ENCODE results near the gene TLE1.

TLE1 gene

DNA sequence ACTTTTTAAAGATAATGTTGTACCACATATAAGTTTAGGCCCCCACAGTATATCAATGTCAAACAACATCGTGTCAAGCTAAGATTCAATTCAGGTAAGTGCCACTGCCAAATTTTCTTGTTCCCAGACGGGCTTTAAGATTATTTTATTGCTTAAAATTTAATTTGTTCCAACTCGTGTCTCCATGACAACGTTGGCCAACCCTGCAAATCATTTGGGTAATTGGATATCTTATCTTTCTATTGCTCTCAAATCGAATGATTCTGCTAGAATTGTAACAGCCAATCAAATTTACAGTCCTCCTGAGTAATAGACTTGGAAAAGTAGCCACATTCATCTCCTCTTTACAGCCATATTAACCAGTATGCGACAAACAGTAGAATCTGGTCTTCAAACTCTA is 19.5 kb downstream of the TLE1 start:
- ChIA-PET CTCF (interaction anchor here (0.8 kb wide), 1 partner anchor 17 kb away, joined by 3 read pairs; no protein-coding TSS in a partner anchor), POLR2A (no interaction called here)
- Histone ChIP-seq H3K9me3 (ENCODE audit: control extremely low read depth in 1 of 5, control insufficient read depth in 4 of 5, insufficient read depth in 2 of 5, low read depth in 1 of 5, low read length in 4 of 5) (no peaks in the 10 kb centered on the region), H3K4me1 (ENCODE audit: control extremely low read depth in 1 of 4, control insufficient read depth in 4 of 4, insufficient read depth in 4 of 4, low read length in 3 of 4) (peaks cover 0 to 10% (median 7%) of the 10 kb centered on the region in 4 experiments), H3K36me3 (ENCODE audit: control insufficient read depth in 4 of 4, insufficient read depth in 4 of 4, low read length in 3 of 4) (no peaks in the 10 kb centered on the region), H3K27ac (ENCODE audit: insufficient read depth in 1 of 2, low read depth in 1 of 2, low read length in 2 of 2, poor library complexity in 1 of 2, severe bottlenecking in 2 of 2) (no peak overlapping the region), H3K27me3 (replicated peaks in 2 of 5; ENCODE audit: control insufficient read depth in 4 of 5, insufficient read depth in 5 of 5, low read length in 4 of 5) (no peaks in the 10 kb centered on the region), H3K4me3 (ENCODE audit: control insufficient read depth in 1 of 7, extremely low read depth in 1 of 7, insufficient read depth in 4 of 7, low read depth in 2 of 7, low read length in 6 of 7) (no peak overlapping the region)
- no peak for DNase-seq
- 100% methylated on average over 2 of the region's 6 CpGs for WGBS (ENCODE audit: insufficient coverage)

DNA sequence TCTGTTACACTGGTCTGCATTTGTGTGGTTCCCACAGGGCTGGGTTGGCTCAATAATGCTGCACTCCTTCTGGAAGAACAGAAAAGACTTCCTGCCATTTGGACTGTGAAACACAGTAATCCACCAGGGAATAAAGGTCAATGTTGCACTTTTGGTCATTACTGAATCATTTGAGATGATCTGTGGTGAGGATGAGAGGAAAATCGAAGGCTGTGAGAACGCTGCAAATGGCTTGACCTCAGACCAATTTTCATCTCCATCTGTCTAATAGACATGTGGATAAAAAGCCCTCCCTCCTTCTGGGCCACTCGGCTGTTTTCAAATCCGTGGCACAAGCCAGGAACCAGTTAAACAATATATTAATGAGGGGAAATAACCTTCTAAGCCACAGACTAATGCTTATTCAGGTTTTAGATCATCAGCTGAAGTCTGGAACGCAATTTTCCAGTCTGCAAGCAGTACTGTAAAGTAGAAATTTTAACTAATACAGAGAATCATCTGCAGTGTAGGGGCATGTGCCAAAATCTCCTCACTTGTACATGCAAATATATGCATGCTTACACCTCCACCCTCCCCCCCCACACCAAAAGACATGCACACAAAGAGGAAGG is 20.2 kb downstream of the TLE1 start:
- no peak overlapping the region for H3K4me3 ChIP-seq (ENCODE audit: control insufficient read depth in 1 of 7, extremely low read depth in 1 of 7, insufficient read depth in 4 of 7, low read depth in 2 of 7, low read length in 6 of 7)
- POLR2A ChIA-PET = no interaction called here
- no peaks in the 10 kb centered on the region for H3K9me3 ChIP-seq (ENCODE audit: control extremely low read depth in 1 of 5, control insufficient read depth in 4 of 5, insufficient read depth in 2 of 5, low read depth in 1 of 5, low read length in 4 of 5)
- H3K27ac ChIP-seq (ENCODE audit: insufficient read depth in 1 of 2, low read depth in 1 of 2, low read length in 2 of 2, poor library complexity in 1 of 2, severe bottlenecking in 2 of 2) = no peak overlapping the region
- CTCF ChIA-PET = no interaction called here
- no peak for DNase-seq
- 90% methylated on average over 3 of the region's 5 CpGs for WGBS (ENCODE audit: insufficient coverage)
- no peaks in the 10 kb centered on the region for H3K27me3 ChIP-seq (replicated peaks in 2 of 5; ENCODE audit: control insufficient read depth in 4 of 5, insufficient read depth in 5 of 5, low read length in 4 of 5)
- H3K4me1 ChIP-seq (ENCODE audit: control extremely low read depth in 1 of 4, control insufficient read depth in 4 of 4, insufficient read depth in 4 of 4, low read length in 3 of 4) = peaks cover 0 to 10% (median 7%) of the 10 kb centered on the region in 4 experiments
- H3K36me3 ChIP-seq (ENCODE audit: control insufficient read depth in 4 of 4, insufficient read depth in 4 of 4, low read length in 3 of 4) = no peaks in the 10 kb centered on the region

DNA sequence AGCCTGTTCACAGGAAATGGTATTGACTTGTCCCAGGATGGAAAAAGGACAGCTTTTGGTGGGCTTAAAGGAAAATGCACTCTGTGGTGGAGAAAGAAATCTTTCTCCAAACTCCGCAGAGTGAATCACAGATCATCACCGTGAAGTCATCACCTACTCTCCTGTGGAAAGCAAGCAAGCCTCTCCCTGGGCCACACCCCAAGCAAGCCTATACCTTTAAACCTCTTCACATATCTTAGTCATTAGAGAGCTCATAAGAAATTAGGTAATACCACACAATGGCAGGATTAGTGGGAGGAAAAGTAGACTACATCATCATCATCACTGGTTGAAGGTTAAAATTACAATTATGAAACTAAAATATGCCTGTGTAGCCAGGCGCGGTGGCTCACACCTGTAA is 23.2 kb downstream of the TLE1 start:
- Histone ChIP-seq H3K4me3 (ENCODE audit: control insufficient read depth in 1 of 7, extremely low read depth in 1 of 7, insufficient read depth in 4 of 7, low read depth in 2 of 7, low read length in 6 of 7) (no peak overlapping the region), H3K27me3 (replicated peaks in 2 of 5; ENCODE audit: control insufficient read depth in 4 of 5, insufficient read depth in 5 of 5, low read length in 4 of 5) (no peaks in the 10 kb centered on the region), H3K27ac (ENCODE audit: insufficient read depth in 1 of 2, low read depth in 1 of 2, low read length in 2 of 2, poor library complexity in 1 of 2, severe bottlenecking in 2 of 2) (no peak overlapping the region), H3K4me1 (ENCODE audit: control extremely low read depth in 1 of 4, control insufficient read depth in 4 of 4, insufficient read depth in 4 of 4, low read length in 3 of 4) (peaks cover 0 to 14% (median 11%) of the 10 kb centered on the region in 4 experiments), H3K36me3 (ENCODE audit: control insufficient read depth in 4 of 4, insufficient read depth in 4 of 4, low read length in 3 of 4) (no peaks in the 10 kb centered on the region), H3K9me3 (ENCODE audit: control extremely low read depth in 1 of 5, control insufficient read depth in 4 of 5, insufficient read depth in 2 of 5, low read depth in 1 of 5, low read length in 4 of 5) (no peaks in the 10 kb centered on the region)
- POLR2A ChIA-PET = no interaction called here
- DNase-seq = no peak
- CTCF ChIA-PET = interaction anchor here (1.2 to 1.6 kb wide), 3 partner anchors 12 to 20 kb away, joined by 3 to 5 read pairs (median 3); no protein-coding TSS in a partner anchor
- 100% methylated on average over 1 of the region's 4 CpGs for WGBS (ENCODE audit: insufficient coverage)

DNA sequence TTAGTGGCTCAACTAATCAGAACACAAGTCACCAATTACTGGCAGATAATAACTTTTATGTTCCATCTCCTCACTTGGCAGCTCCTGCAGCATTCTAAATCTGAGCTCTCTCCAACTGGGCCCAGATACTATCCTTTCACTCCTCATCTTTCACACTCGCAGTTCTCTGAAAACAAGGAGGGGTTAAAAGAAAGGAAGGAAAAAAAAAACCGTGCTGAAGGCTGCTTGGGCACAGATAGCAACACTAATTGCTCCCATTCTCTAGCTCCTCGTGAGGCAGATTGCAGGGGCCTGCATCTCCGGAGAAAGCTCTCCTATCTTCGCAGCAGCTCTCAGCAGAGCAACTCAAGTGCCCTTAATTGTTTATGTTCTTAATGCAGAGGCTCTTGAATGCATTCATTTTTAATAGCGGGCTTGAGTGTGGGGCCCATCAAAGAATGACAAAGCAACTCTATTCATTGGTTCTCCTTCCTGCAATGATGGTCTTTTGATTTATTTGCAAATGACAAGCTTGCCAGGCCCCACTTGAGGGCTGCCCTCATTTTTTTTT is 23.9 kb downstream of the TLE1 start:
- H3K27ac ChIP-seq (ENCODE audit: insufficient read depth in 1 of 2, low read depth in 1 of 2, low read length in 2 of 2, poor library complexity in 1 of 2, severe bottlenecking in 2 of 2) = no peak overlapping the region
- WGBS (ENCODE audit: insufficient coverage) = no CpG with 5 or more reads among the region's 6 CpGs
- peak in 2 of 3 donors; percentile 36 to 45 for DNase-seq
- no peaks in the 10 kb centered on the region for H3K36me3 ChIP-seq (ENCODE audit: control insufficient read depth in 4 of 4, insufficient read depth in 4 of 4, low read length in 3 of 4)
- ChIA-PET POLR2A (no interaction called here), CTCF (interaction anchor here (1.2 to 1.6 kb wide), 3 partner anchors 13 to 21 kb away, joined by 3 to 5 read pairs (median 3); no protein-coding TSS in a partner anchor)
- no peak overlapping the region for H3K4me3 ChIP-seq (ENCODE audit: control insufficient read depth in 1 of 7, extremely low read depth in 1 of 7, insufficient read depth in 4 of 7, low read depth in 2 of 7, low read length in 6 of 7)
- peaks cover 0 to 14% (median 11%) of the 10 kb centered on the region in 4 experiments for H3K4me1 ChIP-seq (ENCODE audit: control extremely low read depth in 1 of 4, control insufficient read depth in 4 of 4, insufficient read depth in 4 of 4, low read length in 3 of 4)
- no peaks in the 10 kb centered on the region for H3K27me3 ChIP-seq (replicated peaks in 2 of 5; ENCODE audit: control insufficient read depth in 4 of 5, insufficient read depth in 5 of 5, low read length in 4 of 5)
- H3K9me3 ChIP-seq (ENCODE audit: control extremely low read depth in 1 of 5, control insufficient read depth in 4 of 5, insufficient read depth in 2 of 5, low read depth in 1 of 5, low read length in 4 of 5) = no peaks in the 10 kb centered on the region

DNA sequence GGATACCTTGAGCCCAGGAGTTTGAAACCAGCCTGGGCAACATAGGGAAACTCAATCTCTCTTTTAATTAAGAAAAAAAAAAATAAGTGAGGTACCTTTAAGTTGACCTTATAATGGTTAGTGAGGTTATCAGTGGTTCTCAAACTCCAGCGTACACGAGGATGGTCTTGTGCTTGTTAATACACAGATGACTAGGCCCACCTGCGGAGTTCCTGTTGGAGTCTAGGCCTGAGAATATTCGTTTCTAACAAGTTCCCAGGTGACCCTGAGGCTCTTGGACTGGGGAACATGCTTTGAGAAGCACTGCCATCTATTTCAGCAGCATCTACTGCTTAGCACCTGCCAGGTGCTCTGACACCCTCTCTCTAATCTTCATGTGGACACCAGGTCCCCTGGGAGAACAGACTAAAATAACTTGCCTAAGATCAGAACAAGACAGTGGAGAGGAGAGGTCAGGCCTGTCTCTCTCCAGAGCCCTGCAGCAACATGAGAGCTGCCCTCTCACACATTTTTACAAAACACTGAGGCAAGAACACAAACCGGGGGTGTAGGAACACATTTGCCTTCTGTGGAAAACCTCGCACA is 24.6 kb downstream of the TLE1 start:
- no peak for DNase-seq
- Histone ChIP-seq H3K9me3 (ENCODE audit: control extremely low read depth in 1 of 5, control insufficient read depth in 4 of 5, insufficient read depth in 2 of 5, low read depth in 1 of 5, low read length in 4 of 5) (no peaks in the 10 kb centered on the region), H3K27me3 (replicated peaks in 2 of 5; ENCODE audit: control insufficient read depth in 4 of 5, insufficient read depth in 5 of 5, low read length in 4 of 5) (no peaks in the 10 kb centered on the region), H3K4me3 (ENCODE audit: control insufficient read depth in 1 of 7, extremely low read depth in 1 of 7, insufficient read depth in 4 of 7, low read depth in 2 of 7, low read length in 6 of 7) (no peak overlapping the region), H3K36me3 (ENCODE audit: control insufficient read depth in 4 of 4, insufficient read depth in 4 of 4, low read length in 3 of 4) (no peaks in the 10 kb centered on the region), H3K4me1 (ENCODE audit: control extremely low read depth in 1 of 4, control insufficient read depth in 4 of 4, insufficient read depth in 4 of 4, low read length in 3 of 4) (peaks cover 0 to 14% (median 11%) of the 10 kb centered on the region in 4 experiments), H3K27ac (ENCODE audit: insufficient read depth in 1 of 2, low read depth in 1 of 2, low read length in 2 of 2, poor library complexity in 1 of 2, severe bottlenecking in 2 of 2) (no peak overlapping the region)
- ChIA-PET POLR2A (interaction anchor here (0.6 kb wide), 1 partner anchor 70 kb away, joined by 3 read pairs; no protein-coding TSS in a partner anchor), CTCF (interaction anchor here (1.2 kb wide), 1 partner anchor 16 kb away, joined by 3 read pairs; no protein-coding TSS in a partner anchor)
- WGBS (ENCODE audit: insufficient coverage) = 82% methylated on average over 6 of the region's 6 CpGs

DNA sequence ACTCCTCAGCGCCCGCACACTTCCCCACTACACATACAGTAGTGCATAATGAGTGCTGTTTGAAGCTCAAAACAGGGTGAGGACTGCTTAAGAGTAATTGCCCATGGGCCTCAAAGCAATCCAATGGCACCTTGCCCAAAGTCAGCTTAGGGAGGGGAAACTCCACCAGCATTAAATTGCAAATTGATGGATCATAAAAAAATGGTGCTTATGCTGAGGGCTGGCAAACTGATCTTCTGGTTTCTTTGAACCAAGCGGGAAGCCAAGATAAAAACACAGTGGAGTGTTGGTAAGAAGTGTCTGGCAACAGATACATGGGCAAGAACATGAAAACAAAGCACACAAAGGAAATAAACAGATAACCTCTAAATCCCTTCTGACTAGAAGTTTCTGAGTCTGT is 28.0 kb downstream of the TLE1 start:
- no peak overlapping the region for H3K27ac ChIP-seq (ENCODE audit: insufficient read depth in 1 of 2, low read depth in 1 of 2, low read length in 2 of 2, poor library complexity in 1 of 2, severe bottlenecking in 2 of 2)
- ChIA-PET POLR2A (no interaction called here), CTCF (no interaction called here)
- H3K4me3 ChIP-seq (ENCODE audit: control insufficient read depth in 1 of 7, extremely low read depth in 1 of 7, insufficient read depth in 4 of 7, low read depth in 2 of 7, low read length in 6 of 7) = no peak overlapping the region
- WGBS (ENCODE audit: insufficient coverage) = no CpG with 5 or more reads among the region's 3 CpGs
- H3K36me3 ChIP-seq (ENCODE audit: control insufficient read depth in 4 of 4, insufficient read depth in 4 of 4, low read length in 3 of 4) = no peaks in the 10 kb centered on the region
- no peak for DNase-seq
- no peaks in the 10 kb centered on the region for H3K27me3 ChIP-seq (replicated peaks in 2 of 5; ENCODE audit: control insufficient read depth in 4 of 5, insufficient read depth in 5 of 5, low read length in 4 of 5)
- no peaks in the 10 kb centered on the region for H3K9me3 ChIP-seq (ENCODE audit: control extremely low read depth in 1 of 5, control insufficient read depth in 4 of 5, insufficient read depth in 2 of 5, low read depth in 1 of 5, low read length in 4 of 5)
- peaks cover 0 to 14% (median 11%) of the 10 kb centered on the region in 4 experiments for H3K4me1 ChIP-seq (ENCODE audit: control extremely low read depth in 1 of 4, control insufficient read depth in 4 of 4, insufficient read depth in 4 of 4, low read length in 3 of 4)

DNA sequence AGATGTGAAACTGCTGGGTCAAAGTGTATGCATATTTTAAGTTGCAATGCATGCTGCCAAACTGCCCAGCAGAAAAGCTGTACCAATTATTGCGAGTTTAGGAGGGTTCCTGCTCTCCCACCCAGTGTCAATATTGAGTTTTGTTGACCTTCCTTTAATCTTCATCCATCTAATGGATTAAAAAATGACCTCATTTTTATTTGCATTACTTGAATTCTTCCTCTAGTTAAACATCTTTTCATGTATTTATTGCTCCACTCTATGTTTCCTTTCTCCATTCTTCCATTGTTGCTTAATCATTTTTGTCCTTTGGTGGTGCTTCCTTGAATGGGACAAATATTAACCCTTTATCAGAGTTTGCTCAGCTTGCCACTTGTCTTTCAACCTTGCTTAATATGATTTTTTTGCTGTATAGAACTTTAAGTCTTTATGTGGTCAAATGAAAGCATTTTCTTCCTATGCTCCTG is 32.4 kb downstream of the TLE1 start:
- H3K36me3 ChIP-seq (ENCODE audit: control insufficient read depth in 4 of 4, insufficient read depth in 4 of 4, low read length in 3 of 4) = no peaks in the 10 kb centered on the region
- H3K9me3 ChIP-seq (ENCODE audit: control extremely low read depth in 1 of 5, control insufficient read depth in 4 of 5, insufficient read depth in 2 of 5, low read depth in 1 of 5, low read length in 4 of 5) = no peaks in the 10 kb centered on the region
- WGBS (ENCODE audit: insufficient coverage) = 80% methylated on average over 1 of the region's 1 CpG
- H3K4me3 ChIP-seq (ENCODE audit: control insufficient read depth in 1 of 7, extremely low read depth in 1 of 7, insufficient read depth in 4 of 7, low read depth in 2 of 7, low read length in 6 of 7) = no peak overlapping the region
- ChIA-PET CTCF (no interaction called here), POLR2A (no interaction called here)
- no peak for DNase-seq
- no peaks in the 10 kb centered on the region for H3K4me1 ChIP-seq (ENCODE audit: control extremely low read depth in 1 of 4, control insufficient read depth in 4 of 4, insufficient read depth in 4 of 4, low read length in 3 of 4)
- no peaks in the 10 kb centered on the region for H3K27me3 ChIP-seq (replicated peaks in 2 of 5; ENCODE audit: control insufficient read depth in 4 of 5, insufficient read depth in 5 of 5, low read length in 4 of 5)
- H3K27ac ChIP-seq (ENCODE audit: insufficient read depth in 1 of 2, low read depth in 1 of 2, low read length in 2 of 2, poor library complexity in 1 of 2, severe bottlenecking in 2 of 2) = no peak overlapping the region

All from common myeloid progenitor, CD34-positive (primary cell).